IMR-90 (cell line): Measurements from ENCODE around the gene OR2B6. TPM values are rescaled to one million over a fixed set of nuclear protein-coding genes. Genes with fewer than 3 reads are reported as not detected.

Experiments used
- ATAC-seq: fragments of 200-7000 bp; cut with Tn5 transposase; 2 replicates; pipeline ENCODE4 v1.9.1; 2020; ENCODE audit warnings: low read depth, mild to moderate bottlenecking, moderate library complexity
- BruUV-seq: library from RNA; stranded (reverse); fragments of 400-500 nt; replicated peaks from 2 replicates; lab custom pipeline; 2021; lab: Mats Ljungman, UMichigan
- CTCF ChIA-PET: fragments of 300-600 bp; formaldehyde crosslinking; extraction: SDS; loops from one replicate; lab custom pipeline; 2021; ENCODE audit warnings: antibody characterized with exemption; lab: Yijun Ruan, JAX
- POLR2A ChIA-PET: fragments of 300-600 bp; sonication (Branson Sonifier 250); formaldehyde crosslinking; loops from one replicate; lab custom pipeline; 2022; ENCODE audit warnings: antibody characterized with exemption; ENCODE audit not compliant: unreplicated experiment; lab: Charles Lee
- DNase-seq: peaks from one replicate; pipeline ENCODE4 v3.0.0; 2013
- H2AFZ ChIP-seq: replicated peaks from 2 replicates; pipeline ENCODE3; 2013; ENCODE audit warnings: low read length, mild to moderate bottlenecking; ENCODE audit not compliant: poor library complexity
- H2AK5ac ChIP-seq: 2 replicates; pipeline ENCODE4 v1.6.1; 2013; ENCODE audit warnings: low read depth, low read length, inconsistent platforms
- H2AK9ac ChIP-seq: replicated peaks from 2 replicates; pipeline ENCODE3; 2013; ENCODE audit warnings: mild to moderate bottlenecking, low read depth, low read length, moderate library complexity; ENCODE audit not compliant: poor library complexity
- H2BK120ac ChIP-seq: 2 replicates; pipeline ENCODE4 v1.6.1; 2013; ENCODE audit warnings: low read depth, low read length, inconsistent platforms
- H2BK15ac ChIP-seq: 3 replicates; pipeline ENCODE4 v1.6.1; 2013; ENCODE audit warnings: low read depth, low read length, inconsistent platforms
- H2BK20ac ChIP-seq: 2 replicates; pipeline ENCODE4 v1.6.1; 2013; ENCODE audit warnings: low read depth, mild to moderate bottlenecking, inconsistent platforms, low read length, moderate library complexity
- H2BK5ac ChIP-seq: 2 replicates; pipeline ENCODE4 v1.6.1; 2013; ENCODE audit warnings: mild to moderate bottlenecking, low read depth, low read length, inconsistent platforms; ENCODE audit not compliant: poor library complexity, severe bottlenecking
- H3K14ac ChIP-seq: replicated peaks from 2 replicates; pipeline ENCODE4 v1.6.1; 2013; ENCODE audit warnings: low read depth, low read length, inconsistent platforms
- H3K18ac ChIP-seq: 2 replicates; pipeline ENCODE4 v1.6.1; 2013; ENCODE audit warnings: low read depth, low read length, control low read depth
- H3K23ac ChIP-seq: 2 replicates; pipeline ENCODE4 v1.6.1; 2013; ENCODE audit warnings: low read depth, low read length, inconsistent platforms
- H3K27ac ChIP-seq: 2 replicates; pipeline ENCODE4 v1.5.1; 2013; ENCODE audit warnings: mild to moderate bottlenecking, control low read depth, low read length; ENCODE audit not compliant: insufficient read depth
- H3K27me3 ChIP-seq: 2 replicates; pipeline ENCODE4 v1.6.1; 2013; ENCODE audit warnings: low read length; ENCODE audit not compliant: control insufficient read depth, insufficient read depth
- H3K36me3 ChIP-seq: 2 replicates; pipeline ENCODE4 v1.6.1; 2013; ENCODE audit warnings: low read length, mixed read lengths; ENCODE audit not compliant: control insufficient read depth, insufficient read depth
- H3K4ac ChIP-seq: 2 replicates; pipeline ENCODE4 v1.6.1; 2013; ENCODE audit warnings: low read depth, low read length, inconsistent platforms
- H3K4me1 ChIP-seq: 2 replicates; pipeline ENCODE4 v1.6.1; 2013; ENCODE audit warnings: low read length, mixed read lengths; ENCODE audit not compliant: control insufficient read depth, insufficient read depth
- H3K4me2 ChIP-seq: 2 replicates; pipeline ENCODE4 v1.6.1; 2013; ENCODE audit warnings: low read depth, mild to moderate bottlenecking, control low read depth, low read length, moderate library complexity
- H3K4me3 ChIP-seq: 2 replicates; pipeline ENCODE4 v1.5.1; 2013; ENCODE audit warnings: low read depth, mild to moderate bottlenecking, control low read depth, low read length, moderate library complexity; ENCODE audit not compliant: insufficient read depth
- H3K56ac ChIP-seq: 2 replicates; pipeline ENCODE4 v1.6.1; 2013; ENCODE audit warnings: low read length, inconsistent platforms; ENCODE audit not compliant: insufficient read depth; ENCODE audit errors: extremely low read depth
- H3K79me1 ChIP-seq, 2 experiments: 2 replicates each; pipeline ENCODE4 v1.6.1; 2013; ENCODE audit warnings: low read length in 2 of 2, inconsistent platforms in 1 of 2, low read depth in 1 of 2
- H3K9ac ChIP-seq: 2 replicates; pipeline ENCODE4 v1.6.1; 2013; ENCODE audit warnings: low read depth, low read length, control low read depth
- H3K9me1 ChIP-seq: 2 replicates; pipeline ENCODE4 v1.6.1; 2013; ENCODE audit warnings: low read length, inconsistent platforms; ENCODE audit not compliant: insufficient read depth
- H3K9me3 ChIP-seq: 2 replicates; pipeline ENCODE4 v1.6.1; 2013; ENCODE audit warnings: low read length; ENCODE audit not compliant: control insufficient read depth, insufficient read depth
- H4K20me1 ChIP-seq: 2 replicates; pipeline ENCODE4 v1.6.1; 2013; ENCODE audit warnings: low read length, inconsistent platforms; ENCODE audit not compliant: insufficient read depth
- H4K5ac ChIP-seq: 2 replicates; pipeline ENCODE4 v1.6.1; 2013; ENCODE audit warnings: mild to moderate bottlenecking, low read depth, low read length, control low read depth
- H4K8ac ChIP-seq, 2 experiments: 2 replicates each; pipeline ENCODE4 v1.6.1; 2013; ENCODE audit warnings: low read depth in 2 of 2, low read length in 2 of 2, control low read depth in 1 of 2, inconsistent platforms in 1 of 2
- H4K91ac ChIP-seq: 2 replicates; pipeline ENCODE4 v1.6.1; 2013; ENCODE audit warnings: low read depth, low read length, inconsistent platforms; ENCODE audit not compliant: insufficient read depth
- BHLHE40 ChIP-seq: fragments of 150-350 bp; IDR thresholded peaks from 2 replicates; pipeline ENCODE4 v1.6.1; 2016; ENCODE audit warnings: mild to moderate bottlenecking, low read depth, low read length
- CEBPB ChIP-seq: IDR thresholded peaks from 2 replicates; pipeline ENCODE4 v1.6.1; 2012; ENCODE audit warnings: low read depth, low read length, improper control_type of control experiment
- CHD1 ChIP-seq: IDR thresholded peaks from 2 replicates; pipeline ENCODE4 v1.6.1; 2012; ENCODE audit warnings: low read depth, low read length, improper control_type of control experiment
- ELK1 ChIP-seq: fragments of 150-350 bp; IDR thresholded peaks from 2 replicates; pipeline ENCODE4 v1.6.1; 2016; ENCODE audit warnings: low read depth, mild to moderate bottlenecking, low read length, moderate library complexity, borderline replicate concordance
- FOS ChIP-seq: fragments of 150-350 bp; IDR thresholded peaks from 2 replicates; pipeline ENCODE4 v1.6.1; 2016; ENCODE audit warnings: low read depth, low read length
- MAFK ChIP-seq: IDR thresholded peaks from 2 replicates; pipeline ENCODE4 v1.6.1; 2012; ENCODE audit warnings: low read depth, low read length, improper control_type of control experiment
- MAZ ChIP-seq: IDR thresholded peaks from 2 replicates; pipeline ENCODE4 v1.6.1; 2012; ENCODE audit warnings: low read depth, mild to moderate bottlenecking, low read length, improper control_type of control experiment, moderate library complexity, borderline replicate concordance
- MXI1 ChIP-seq: IDR thresholded peaks from 2 replicates; pipeline ENCODE4 v1.6.1; 2012; ENCODE audit warnings: low read depth, mild to moderate bottlenecking, low read length, moderate library complexity, borderline replicate concordance
- NFE2L2 ChIP-seq: fragments of 150-350 bp; IDR thresholded peaks from 2 replicates; pipeline ENCODE4 v1.6.1; 2016; ENCODE audit warnings: low read depth, mild to moderate bottlenecking, low read length
- POLR2A ChIP-seq: IDR thresholded peaks from 2 replicates; pipeline ENCODE4 v1.6.1; 2012; ENCODE audit warnings: mild to moderate bottlenecking, low read depth, low read length
- RAD21 ChIP-seq: IDR thresholded peaks from 2 replicates; pipeline ENCODE4 v1.6.1; 2012; ENCODE audit warnings: low read length, improper control_type of control experiment
- RCOR1 ChIP-seq: IDR thresholded peaks from 2 replicates; pipeline ENCODE4 v1.6.1; 2012; ENCODE audit warnings: mild to moderate bottlenecking, low read length, improper control_type of control experiment; ENCODE audit not compliant: insufficient replicate concordance
- RFX5 ChIP-seq: IDR thresholded peaks from 2 replicates; pipeline ENCODE4 v1.8.0; 2012; ENCODE audit warnings: low read depth, mild to moderate bottlenecking, low read length, moderate library complexity
- SMC3 ChIP-seq: fragments of 150-350 bp; IDR thresholded peaks from 2 replicates; pipeline ENCODE4 v1.6.1; 2016; ENCODE audit warnings: low read depth, mild to moderate bottlenecking, antibody characterized with exemption, low read length, moderate library complexity
- WGBS, 2 experiments: methylation state at CpG; one replicate each; pipeline versions ENCODE4 v1.1.5 to v1.1.7; 2013; ENCODE audit warnings: missing lambda C conversion rate in 2 of 2; ENCODE audit not compliant: insufficient read length in 1 of 2; ENCODE audit errors: extremely low coverage in 2 of 2; 5-methylcytosine and 5-hydroxymethylcytosine counted together
- dilution Hi-C: fragments of 300-500 bp; cut with HindIII; formaldehyde crosslinking; loops from one replicate; pipeline ENCODE4 v1.14.3; 2018; ENCODE audit warnings: low sequenced_read_pairs; ENCODE audit not compliant: unreplicated experiment
- in situ Hi-C: fragments of 300-500 bp; cut with MboI; formaldehyde crosslinking; loops from 3 replicates; pipeline ENCODE4 v1.14.3; 2019; ENCODE audit warnings: low sequenced_read_pairs, inconsistent platforms, mixed read lengths
- intact Hi-C: fragments of 100-400 bp; cut with micrococcal nuclease; formaldehyde crosslinking; loops from 2 replicates; pipeline ENCODE4 v1.10.0; 2022
- polyA plus RNA-seq, 3 experiments: library from polyadenylated mRNA; depleted of rRNA; stranded (reverse); fragments of >200 nt; gene quantifications; 2 replicates each; pipeline ENCODE4 v1.2.3, GENCODE V29; 2012; ENCODE audit warnings: low replicate concordance in 1 of 3
- total RNA-seq: library from RNA; depleted of rRNA; stranded (reverse); fragments of >200 nt; gene quantifications from 2 replicates; pipeline ENCODE4 v1.2.3, GENCODE V29; 2012
- TF ChIP-seq, protein P1 (sequence below): fragments of 150-350 bp; IDR thresholded peaks from 2 replicates; pipeline ENCODE4 v1.6.1; 2017; ENCODE audit warnings: mild to moderate bottlenecking, antibody characterized with exemption, low read length, low read depth
- TF ChIP-seq, protein P2 (sequence below): conservative IDR thresholded peaks from 2 replicates; pipeline ENCODE4 v1.5.1; 2012; ENCODE audit warnings: mild to moderate bottlenecking, low read depth, low read length, improper control_type of control experiment

Gene OR2B6
- total and polyA plus RNA-seq, 2 of the 4 experiments (the other 2 are of a cell fraction) = not detected

- no CpG with 5 or more reads among the region's 5 CpGs for WGBS, 2 experiments
- H4K8ac ChIP-seq = no peak overlapping the region
- no peak overlapping the region for H3K4ac ChIP-seq
- dilution Hi-C loops (no loop called here), in situ Hi-C loops (no loop called here), intact Hi-C loops (no loop called here)
- H2BK20ac ChIP-seq = no peak overlapping the region
- H4K5ac ChIP-seq = no peak overlapping the region
- H3K36me3 ChIP-seq = no peaks in the 10 kb centered on the region
- no peak overlapping the region for H3K27ac ChIP-seq
- H3K4me3 ChIP-seq = no peak overlapping the region
- H3K18ac ChIP-seq = no peak overlapping the region
- no peak overlapping the region for H3K9ac ChIP-seq
- CTCF ChIA-PET = no interaction called here
- no peak overlapping the region for H3K4me2 ChIP-seq
- BruUV-seq = no TSS peak
- no peak for DNase-seq
- no peak overlapping the region for H3K14ac ChIP-seq
- no peak overlapping the region for H2AK5ac ChIP-seq
- H2BK120ac ChIP-seq = no peak overlapping the region
- no peak overlapping the region for H3K56ac ChIP-seq
- POLR2A ChIA-PET = no interaction called here
- no peaks in the 10 kb centered on the region for H3K9me3 ChIP-seq
- H3K4me1 ChIP-seq = no peaks in the 10 kb centered on the region
- no peak for ATAC-seq
- no peak for TF ChIP-seq POLR2A
- TF ChIP-seq RAD21 = no peak
- TF ChIP-seq ELK1 = no peak
- TF ChIP-seq MAFK = no peak
- TF ChIP-seq, protein P1, sequence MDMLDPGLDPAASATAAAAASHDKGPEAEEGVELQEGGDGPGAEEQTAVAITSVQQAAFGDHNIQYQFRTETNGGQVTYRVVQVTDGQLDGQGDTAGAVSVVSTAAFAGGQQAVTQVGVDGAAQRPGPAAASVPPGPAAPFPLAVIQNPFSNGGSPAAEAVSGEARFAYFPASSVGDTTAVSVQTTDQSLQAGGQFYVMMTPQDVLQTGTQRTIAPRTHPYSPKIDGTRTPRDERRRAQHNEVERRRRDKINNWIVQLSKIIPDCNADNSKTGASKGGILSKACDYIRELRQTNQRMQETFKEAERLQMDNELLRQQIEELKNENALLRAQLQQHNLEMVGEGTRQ = no peak
- TF ChIP-seq SMC3 = no peak
- TF ChIP-seq MAZ = no peak
- no peak for TF ChIP-seq RFX5
- no peak for TF ChIP-seq FOS
- TF ChIP-seq BHLHE40 = no peak
- TF ChIP-seq RCOR1 = no peak
- no peak for TF ChIP-seq MXI1
- TF ChIP-seq NFE2L2 = no peak
- TF ChIP-seq CEBPB = no peak
- no peak for TF ChIP-seq CHD1
- TF ChIP-seq, protein P2, sequence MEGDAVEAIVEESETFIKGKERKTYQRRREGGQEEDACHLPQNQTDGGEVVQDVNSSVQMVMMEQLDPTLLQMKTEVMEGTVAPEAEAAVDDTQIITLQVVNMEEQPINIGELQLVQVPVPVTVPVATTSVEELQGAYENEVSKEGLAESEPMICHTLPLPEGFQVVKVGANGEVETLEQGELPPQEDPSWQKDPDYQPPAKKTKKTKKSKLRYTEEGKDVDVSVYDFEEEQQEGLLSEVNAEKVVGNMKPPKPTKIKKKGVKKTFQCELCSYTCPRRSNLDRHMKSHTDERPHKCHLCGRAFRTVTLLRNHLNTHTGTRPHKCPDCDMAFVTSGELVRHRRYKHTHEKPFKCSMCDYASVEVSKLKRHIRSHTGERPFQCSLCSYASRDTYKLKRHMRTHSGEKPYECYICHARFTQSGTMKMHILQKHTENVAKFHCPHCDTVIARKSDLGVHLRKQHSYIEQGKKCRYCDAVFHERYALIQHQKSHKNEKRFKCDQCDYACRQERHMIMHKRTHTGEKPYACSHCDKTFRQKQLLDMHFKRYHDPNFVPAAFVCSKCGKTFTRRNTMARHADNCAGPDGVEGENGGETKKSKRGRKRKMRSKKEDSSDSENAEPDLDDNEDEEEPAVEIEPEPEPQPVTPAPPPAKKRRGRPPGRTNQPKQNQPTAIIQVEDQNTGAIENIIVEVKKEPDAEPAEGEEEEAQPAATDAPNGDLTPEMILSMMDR = no peak
- H3K9me1 ChIP-seq = no peaks in the 10 kb centered on the region
- H2BK5ac ChIP-seq = no peak overlapping the region
- no peak overlapping the region for H2AK9ac ChIP-seq
- H4K91ac ChIP-seq = no peak overlapping the region
- no peak overlapping the region for H2BK15ac ChIP-seq
- H3K27me3 ChIP-seq = no peaks in the 10 kb centered on the region
- H3K23ac ChIP-seq = no peak overlapping the region
- H3K79me1 ChIP-seq = no peaks in the 10 kb centered on the region
- H2AFZ ChIP-seq = no peak overlapping the region
- H4K20me1 ChIP-seq = no peaks in the 10 kb centered on the region
Measured at GRCh38 chr6:28003059-28003458, 46.0 kb downstream of the OR2B6 start.
